Measurements from ENCODE around the gene SCIN. TPM values are rescaled to one million over a fixed set of nuclear protein-coding genes. Genes with fewer than 3 reads are reported as not detected.

Gene SCIN
- total RNA-seq, 4 donors from 2014 or later = 9.1 to 257 (median 208) TPM

DNA sequence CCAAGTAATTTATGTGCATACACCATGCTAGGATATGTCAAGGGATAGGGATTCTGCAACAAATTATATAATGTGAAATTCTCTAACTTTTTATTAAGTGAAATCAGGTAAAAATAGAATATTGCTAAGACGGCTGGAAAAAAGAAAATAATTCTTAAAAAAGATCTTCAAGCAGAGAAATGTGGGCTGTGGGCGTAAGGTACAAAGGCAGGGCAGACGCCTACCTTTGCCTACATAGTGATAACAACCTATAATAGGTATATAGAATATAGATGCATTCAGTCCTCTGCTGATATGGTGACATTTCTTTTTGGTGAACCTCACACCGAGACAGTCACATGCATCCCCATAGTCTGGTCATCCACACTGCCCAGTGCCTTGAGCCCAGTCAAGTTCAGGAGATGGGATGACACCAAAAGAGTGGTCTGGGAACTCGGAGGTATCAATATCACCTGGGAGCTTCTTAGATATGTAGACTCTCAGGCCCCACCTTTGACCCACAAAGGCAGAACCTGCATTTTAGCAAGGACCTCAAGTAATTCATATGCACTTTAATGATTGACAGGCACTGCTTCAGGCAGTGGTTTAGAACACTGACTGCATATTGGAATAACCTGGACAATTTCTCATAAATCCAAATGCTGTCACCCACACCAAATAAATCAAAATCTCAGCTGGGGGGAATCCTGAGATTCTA lies 59.4 kb downstream of the SCIN start:
- TF ChIP-seq, protein P1, sequence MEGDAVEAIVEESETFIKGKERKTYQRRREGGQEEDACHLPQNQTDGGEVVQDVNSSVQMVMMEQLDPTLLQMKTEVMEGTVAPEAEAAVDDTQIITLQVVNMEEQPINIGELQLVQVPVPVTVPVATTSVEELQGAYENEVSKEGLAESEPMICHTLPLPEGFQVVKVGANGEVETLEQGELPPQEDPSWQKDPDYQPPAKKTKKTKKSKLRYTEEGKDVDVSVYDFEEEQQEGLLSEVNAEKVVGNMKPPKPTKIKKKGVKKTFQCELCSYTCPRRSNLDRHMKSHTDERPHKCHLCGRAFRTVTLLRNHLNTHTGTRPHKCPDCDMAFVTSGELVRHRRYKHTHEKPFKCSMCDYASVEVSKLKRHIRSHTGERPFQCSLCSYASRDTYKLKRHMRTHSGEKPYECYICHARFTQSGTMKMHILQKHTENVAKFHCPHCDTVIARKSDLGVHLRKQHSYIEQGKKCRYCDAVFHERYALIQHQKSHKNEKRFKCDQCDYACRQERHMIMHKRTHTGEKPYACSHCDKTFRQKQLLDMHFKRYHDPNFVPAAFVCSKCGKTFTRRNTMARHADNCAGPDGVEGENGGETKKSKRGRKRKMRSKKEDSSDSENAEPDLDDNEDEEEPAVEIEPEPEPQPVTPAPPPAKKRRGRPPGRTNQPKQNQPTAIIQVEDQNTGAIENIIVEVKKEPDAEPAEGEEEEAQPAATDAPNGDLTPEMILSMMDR (IDR thresholded peaks at IDR 0.05) = no peak
- no peak for TF ChIP-seq POLR2A (IDR thresholded peaks at IDR 0.05)
- Histone ChIP-seq H3K4me1 (no peaks in the 10 kb centered on the region), H3K4me3 (no peak overlapping the region), H3K36me3 (peaks cover 0 to 55% (median 2%) of the 10 kb centered on the region in 3 donors), H3K9me3 (no peaks in the 10 kb centered on the region), H3K27me3 (no peaks in the 10 kb centered on the region), H3K27ac (no peak overlapping the region)
- no peak for DNase-seq

DNA sequence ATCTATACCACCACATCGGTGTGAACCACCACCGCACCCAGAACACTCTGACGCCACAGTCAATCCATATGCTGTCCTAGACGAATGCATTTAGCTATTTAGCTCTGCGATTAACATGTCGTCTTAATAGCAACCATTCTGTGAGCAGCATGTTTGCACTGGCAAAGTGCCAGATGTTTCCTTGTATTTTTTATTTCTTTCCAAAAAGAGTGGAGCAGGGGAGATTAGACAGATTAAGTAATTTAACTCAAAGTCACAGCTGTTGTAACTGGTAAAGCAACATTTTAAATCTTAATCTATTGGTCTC lies 59.9 kb downstream of the SCIN start:
- no peak for DNase-seq
- no peaks in the 10 kb centered on the region for H3K4me1 ChIP-seq
- H3K27ac ChIP-seq = no peak overlapping the region
- H3K9me3 ChIP-seq = no peaks in the 10 kb centered on the region
- TF ChIP-seq POLR2A (IDR thresholded peaks at IDR 0.05) = no peak
- TF ChIP-seq, protein P1 (IDR thresholded peaks at IDR 0.05) = no peak
- peaks cover 0 to 50% (median 2%) of the 10 kb centered on the region in 3 donors for H3K36me3 ChIP-seq
- no peaks in the 10 kb centered on the region for H3K27me3 ChIP-seq
- H3K4me3 ChIP-seq = no peak overlapping the region

DNA sequence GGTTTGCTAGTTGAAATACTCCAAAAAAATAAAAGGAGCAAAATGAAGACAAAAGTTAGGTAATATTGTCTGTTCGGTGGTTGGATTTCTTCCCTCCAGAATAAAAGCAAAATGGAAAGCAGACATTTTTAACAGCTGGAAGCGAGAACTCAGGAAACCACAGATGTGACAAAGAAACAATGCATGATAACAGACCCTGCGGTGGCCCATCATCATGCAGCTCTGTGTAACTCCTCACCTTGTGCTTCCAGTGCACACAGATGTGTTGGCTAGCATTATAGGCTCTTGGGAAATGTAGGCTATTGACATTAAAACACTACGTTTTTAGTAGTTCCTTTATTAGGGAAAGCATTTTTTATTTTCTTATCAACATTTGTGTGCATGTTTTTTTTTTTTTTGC lies 63.1 kb downstream of the SCIN start:
- H3K4me1 ChIP-seq = no peaks in the 10 kb centered on the region
- H3K36me3 ChIP-seq = peaks cover 0 to 39% (median 2%) of the 10 kb centered on the region in 3 donors
- H3K9me3 ChIP-seq = no peaks in the 10 kb centered on the region
- no peaks in the 10 kb centered on the region for H3K27me3 ChIP-seq
- TF ChIP-seq, protein P1 (IDR thresholded peaks at IDR 0.05) = no peak
- TF ChIP-seq POLR2A (IDR thresholded peaks at IDR 0.05) = no peak
- no peak for DNase-seq
- H3K4me3 ChIP-seq = no peak overlapping the region
- H3K27ac ChIP-seq = no peak overlapping the region

DNA sequence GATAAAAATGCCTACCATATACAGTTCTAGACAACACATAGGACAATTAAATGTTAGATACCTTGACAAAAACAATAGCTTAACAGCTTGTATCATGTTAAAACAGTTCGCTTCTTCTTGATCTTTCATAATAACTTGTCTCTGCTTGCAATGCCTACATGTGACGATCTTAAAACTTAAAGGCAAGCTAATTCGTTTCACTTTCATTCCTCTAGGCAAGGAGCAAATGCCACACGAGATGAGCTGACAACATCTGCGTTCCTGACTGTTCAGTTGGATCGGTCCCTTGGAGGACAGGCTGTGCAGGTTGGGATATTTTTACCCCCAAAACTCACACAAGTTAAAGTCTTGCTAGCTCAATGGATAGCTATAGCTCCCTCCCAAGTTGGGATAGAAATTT lies 65.3 kb downstream of the SCIN start:
- no peaks in the 10 kb centered on the region for H3K27me3 ChIP-seq
- DNase-seq = no peak
- H3K4me1 ChIP-seq = no peaks in the 10 kb centered on the region
- H3K36me3 ChIP-seq = peaks cover 0 to 41% (median 0%) of the 10 kb centered on the region in 3 donors
- H3K27ac ChIP-seq = no peak overlapping the region
- TF ChIP-seq, protein P1 (IDR thresholded peaks at IDR 0.05) = no peak
- TF ChIP-seq POLR2A (IDR thresholded peaks at IDR 0.05) = no peak
- H3K4me3 ChIP-seq = peak overlapping the region in 2 of 4 donors; percentile 13 to 30
- H3K9me3 ChIP-seq = no peaks in the 10 kb centered on the region

DNA sequence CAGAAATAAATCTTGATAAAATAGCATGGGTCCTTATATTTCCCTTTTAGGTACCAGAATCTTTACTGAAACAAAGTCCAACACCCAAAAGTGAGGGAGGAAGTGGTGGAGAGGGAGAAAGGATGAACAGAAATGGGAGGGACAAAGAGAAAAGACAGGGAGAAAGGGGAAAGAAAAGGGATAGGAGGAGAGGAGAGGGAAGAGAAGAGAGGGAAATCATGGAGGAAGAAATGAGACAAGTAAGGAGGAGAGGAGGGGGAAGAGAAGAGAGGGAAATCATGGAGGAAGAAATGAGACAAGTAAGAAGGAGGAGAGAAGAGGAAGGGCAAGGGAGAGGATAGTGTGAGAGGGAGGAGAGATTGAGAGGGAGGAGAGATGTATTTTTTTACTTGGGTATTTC lies 66.8 kb downstream of the SCIN start:
- Histone ChIP-seq H3K27me3 (no peaks in the 10 kb centered on the region), H3K27ac (no peak overlapping the region), H3K4me1 (no peaks in the 10 kb centered on the region), H3K4me3 (no peak overlapping the region), H3K9me3 (no peaks in the 10 kb centered on the region), H3K36me3 (peaks cover 0 to 42% (median 0%) of the 10 kb centered on the region in 3 donors)
- no peak for DNase-seq
- TF ChIP-seq, protein P1 (IDR thresholded peaks at IDR 0.05) = no peak
- TF ChIP-seq POLR2A (IDR thresholded peaks at IDR 0.05) = no peak

Measured in Peyer's patch (tissue), 4 donors.